ENCODE measurements around the gene FAM177B.
A peak's percentile ranks its signal among the peaks of the same experiment; 100 is the strongest.

Gene FAM177B

GRCh38 chr1:222736972-222737371 lies at the start of gene FAM177B:
TSS of gene FAM177B (plus strand) at chr1:222737202. CDS start at chr1:222746546, 9,344 bp downstream.
- no peak for DNase-seq (ENCODE audit: low read depth)

- no peak for DNase-seq (ENCODE audit: low read depth)
Observed at GRCh38 chr1:222691016-222691415, 46.0 kb upstream of the FAM177B start.

- no peak for DNase-seq (ENCODE audit: low read depth)
Observed at GRCh38 chr1:222694927-222695326, 42.1 kb upstream of the FAM177B start.

- DNase-seq (ENCODE audit: low read depth): no peak
Observed at GRCh38 chr1:222696741-222697140, 40.3 kb upstream of the FAM177B start.

- no peak for DNase-seq (ENCODE audit: low read depth)
Observed at GRCh38 chr1:222697203-222697602, 39.8 kb upstream of the FAM177B start.

GRCh38 chr1:222697826-222698225 lies 39.2 kb upstream of the FAM177B start:
- no peak for DNase-seq (ENCODE audit: low read depth)

- DNase-seq (ENCODE audit: low read depth): no peak
Observed at GRCh38 chr1:222702210-222702609, 34.8 kb upstream of the FAM177B start.

- DNase-seq (ENCODE audit: low read depth): no peak
Observed at GRCh38 chr1:222704260-222704659, 32.7 kb upstream of the FAM177B start.

- DNase-seq (ENCODE audit: low read depth): no peak
Observed at GRCh38 chr1:222706815-222707214, 30.2 kb upstream of the FAM177B start.

- DNase-seq (ENCODE audit: low read depth): no peak
Observed at GRCh38 chr1:222709700-222710153, 27.3 kb upstream of the FAM177B start.

GRCh38 chr1:222711319-222712252 lies 25.4 kb upstream of the FAM177B start:
- peak; percentile 36 for DNase-seq (ENCODE audit: low read depth)

GRCh38 chr1:222712253-222713090 lies 24.5 kb upstream of the FAM177B start, which contains the start of the genes AIDA and BROX:
TSS of gene AIDA (minus strand) at chr1:222712491. CDS start at chr1:222712317, 174 bp downstream.
TSS of gene BROX (plus strand) at chr1:222712564. CDS start at chr1:222715700, 3,136 bp downstream.
- peak; percentile 91 for DNase-seq (ENCODE audit: low read depth)

GRCh38 chr1:222713091-222713961 lies 23.7 kb upstream of the FAM177B start:
- DNase-seq (ENCODE audit: low read depth): peak; percentile 89

- DNase-seq (ENCODE audit: low read depth): no peak
Observed at GRCh38 chr1:222716393-222716792, 20.6 kb upstream of the FAM177B start.

- no peak for DNase-seq (ENCODE audit: low read depth)
Observed at GRCh38 chr1:222728746-222729145, 8.3 kb upstream of the FAM177B start.

GRCh38 chr1:222730866-222731265 lies 6.1 kb upstream of the FAM177B start:
- no peak for DNase-seq (ENCODE audit: low read depth)

GRCh38 chr1:222732216-222733159 lies 4.5 kb upstream of the FAM177B start:
- no peak for DNase-seq (ENCODE audit: low read depth)

- DNase-seq (ENCODE audit: low read depth): no peak
Observed at GRCh38 chr1:222734740-222735139, 2.3 kb upstream of the FAM177B start.

GRCh38 chr1:222736470-222736869 lies 532 bp upstream of the FAM177B start:
- no peak for DNase-seq (ENCODE audit: low read depth)

GRCh38 chr1:222739465-222739864 lies 2.5 kb downstream of the FAM177B start:
- DNase-seq (ENCODE audit: low read depth): no peak

Measured in activated T-helper 1 cell treated with Interleukin-2 at 50 U/mL for 16 hours (primary cell).